Endothelial cell of umbilical vein (primary cell): ENCODE measurements around the gene PTPRK. TPM values are rescaled to one million over a fixed set of nuclear protein-coding genes. Genes with fewer than 3 reads are reported as not detected.

Experiments
- BruUV-seq: library from RNA; stranded (reverse); fragments of 400-500 nt; replicated peaks from 2 replicates; lab custom pipeline; 2021; lab: Mats Ljungman, UMichigan
- CTCF ChIA-PET: fragments of 300-600, 350-600 bp; sonication (Branson Sonifier 250); formaldehyde crosslinking; loops from one replicate; lab custom pipeline; 2021; ENCODE audit warnings: antibody characterized with exemption, inconsistent platforms; lab: Charles Lee
- POLR2A ChIA-PET: fragments of 300-600, 350-600 bp; sonication (Branson Sonifier 250); formaldehyde crosslinking; loops from one replicate; lab custom pipeline; 2021; ENCODE audit warnings: antibody characterized with exemption, inconsistent platforms; lab: Charles Lee
- DNase-seq: peaks from one replicate; pipeline ENCODE4 v3.0.0-alpha.2; 2011; ENCODE audit warnings: low read depth, low spot score
- FAIRE-seq: peaks from 2 replicates; lab custom pipeline; 2011; peaks lifted over from hg19 to GRCh38; lab: Jason Lieb, UNC
- H2AFZ ChIP-seq: 2 replicates; pipeline ENCODE4 v1.6.0; 2012; ENCODE audit warnings: low read depth, low read length, control low read depth, inconsistent platforms
- H3K27ac ChIP-seq: 2 replicates; pipeline ENCODE4 v1.5.1; 2011; ENCODE audit warnings: low read depth, mild to moderate bottlenecking, control low read depth, low read length, moderate library complexity; ENCODE audit not compliant: insufficient read depth
- H3K27me3 ChIP-seq, 2 experiments: 2 replicates each; pipeline versions ENCODE4 v1.6.0 to v1.6.1; 2011; ENCODE audit warnings: low read length in 2 of 2, mixed read lengths in 1 of 2; ENCODE audit not compliant: control insufficient read depth in 2 of 2, insufficient read depth in 2 of 2
- H3K36me3 ChIP-seq, 2 experiments: 2 replicates in 1 of 2; 3 replicates in 1 of 2; pipeline ENCODE4 v1.5.1; 2011; ENCODE audit warnings: low read length in 2 of 2, mild to moderate bottlenecking in 1 of 2, moderate library complexity in 1 of 2; ENCODE audit not compliant: control insufficient read depth in 2 of 2, insufficient read depth in 2 of 2; ENCODE audit errors: extremely low read depth in 1 of 2
- H3K4me1 ChIP-seq: 3 replicates; pipeline ENCODE4 v1.5.1; 2011; ENCODE audit warnings: mild to moderate bottlenecking, low read length; ENCODE audit not compliant: control insufficient read depth, insufficient read depth; ENCODE audit errors: extremely low read depth
- H3K4me2 ChIP-seq: 2 replicates; pipeline ENCODE4 v1.6.1; 2011; ENCODE audit warnings: low read length, control low read depth, mixed read lengths; ENCODE audit not compliant: insufficient read depth
- H3K4me3 ChIP-seq, 3 experiments: fragments of 200-600 bp in 1 of 3; sonication (generic), shearing (Covaris generic) in 1 of 3; replicated peaks in 1 of 3; 2 replicates each; pipeline ENCODE4 v1.5.1; 2011 to 2016; ENCODE audit warnings: control low read depth in 3 of 3, low read length in 3 of 3, mild to moderate bottlenecking in 2 of 3, inconsistent platforms in 1 of 3, low read depth in 1 of 3, moderate library complexity in 1 of 3; ENCODE audit not compliant: insufficient read depth in 1 of 3
- H3K79me2 ChIP-seq: 2 replicates; pipeline ENCODE4 v1.6.0; 2012; ENCODE audit warnings: low read length, inconsistent platforms; ENCODE audit not compliant: control insufficient read depth, insufficient read depth
- H3K9ac ChIP-seq: replicated peaks from 2 replicates; pipeline ENCODE3; 2011; ENCODE audit warnings: low read length, control low read depth; ENCODE audit not compliant: insufficient read depth; ENCODE audit errors: extremely low read depth
- H3K9me1 ChIP-seq: replicated peaks from 3 replicates; pipeline ENCODE4 v1.6.0; 2011; ENCODE audit warnings: mild to moderate bottlenecking, low read length; ENCODE audit not compliant: control insufficient read depth, insufficient read depth; ENCODE audit errors: extremely low read depth
- H3K9me3 ChIP-seq: replicated peaks from 2 replicates; pipeline ENCODE4 v1.5.1; 2012; ENCODE audit warnings: low read length, inconsistent platforms; ENCODE audit not compliant: control insufficient read depth, insufficient read depth
- H4K20me1 ChIP-seq: replicated peaks from 2 replicates; pipeline ENCODE3; 2011; ENCODE audit warnings: mild to moderate bottlenecking, low read length; ENCODE audit not compliant: control insufficient read depth, insufficient read depth; ENCODE audit errors: extremely low read depth
- CTCF ChIP-seq, 2 donors: IDR thresholded peaks; 1 replicate in 1 of 2; 2 replicates in 1 of 2; pipeline ENCODE4 v1.5.1; 2011; ENCODE audit warnings: low read length in 2 of 2, mild to moderate bottlenecking in 2 of 2, moderate library complexity in 2 of 2, control low read depth in 1 of 2, inconsistent platforms in 1 of 2, low read depth in 1 of 2; ENCODE audit not compliant: insufficient read depth in 1 of 2; ENCODE audit errors: extremely low read depth in 1 of 2
- EZH2 ChIP-seq: IDR thresholded peaks from 2 replicates; pipeline ENCODE4 v1.6.1; 2012; ENCODE audit warnings: borderline replicate concordance, low read depth, mild to moderate bottlenecking, moderate library complexity, low read length, inconsistent platforms; ENCODE audit not compliant: severe bottlenecking
- FOS ChIP-seq: IDR thresholded peaks from 2 replicates; pipeline ENCODE4 v1.6.1; 2011; ENCODE audit warnings: mild to moderate bottlenecking, low read length, moderate library complexity, borderline replicate concordance; ENCODE audit not compliant: insufficient read depth
- GATA2 ChIP-seq: IDR thresholded peaks from 2 replicates; pipeline ENCODE4 v1.7.0; 2011; ENCODE audit warnings: low read depth, mild to moderate bottlenecking, moderate library complexity, mixed read lengths, low read length; ENCODE audit not compliant: insufficient read length, insufficient read depth
- JUN ChIP-seq: IDR thresholded peaks from 2 replicates; pipeline ENCODE4 v1.6.1; 2011; ENCODE audit warnings: borderline replicate concordance, low read depth; ENCODE audit not compliant: insufficient read length, insufficient read depth
- MAX ChIP-seq: IDR thresholded peaks from 2 replicates; pipeline ENCODE4 v1.6.1; 2011; ENCODE audit not compliant: insufficient read depth, insufficient read length
- MYC ChIP-seq: IDR thresholded peaks from one replicate; pipeline ENCODE4 v1.6.1; 2011; ENCODE audit warnings: mild to moderate bottlenecking, low read depth, low read length
- POLR2A ChIP-seq: IDR thresholded peaks from 2 replicates; pipeline ENCODE4 v1.6.1; 2012; ENCODE audit warnings: low read depth, mild to moderate bottlenecking, control low read depth, low read length
- POLR2AphosphoS5 ChIP-seq: IDR thresholded peaks from 2 replicates; pipeline ENCODE4 v1.6.1; 2012; ENCODE audit warnings: low read depth, mild to moderate bottlenecking, control low read depth, low read length, moderate library complexity; ENCODE audit not compliant: insufficient read depth
- dilution Hi-C: fragments of 300-500 bp; cut with MboI; formaldehyde crosslinking; loops from one replicate; pipeline ENCODE4 v1.15.0; 2019; ENCODE audit warnings: low sequenced_read_pairs; ENCODE audit not compliant: extremely low pct_ligation_motif_present
- intact Hi-C: fragments of 100-400 bp; cut with micrococcal nuclease; formaldehyde crosslinking; loops from one replicate; pipeline ENCODE4 v1.10.0; 2022
- polyA plus RNA-seq, 4 experiments: library from polyadenylated mRNA; depleted of rRNA in 3 of 4; stranded (reverse) in 3 of 4; unstranded in 1 of 4; fragments of >200 nt; gene quantifications; 2 replicates each; pipeline versions ENCODE4 v1.2.1 to v1.2.3, GENCODE V29; 2011 to 2012; ENCODE audit warnings: missing spikeins in 1 of 4
- total RNA-seq: library from RNA; stranded (reverse); gene quantifications from 2 replicates; pipeline ENCODE4 v1.2.3, GENCODE V29; 2021

PTPRK gene
- total and polyA plus RNA-seq, 2 donors (not counting 3 experiments of a cell fraction or from before 2014, with no cell fraction given) = 15.2 to 74.0 TPM

- CTCF ChIA-PET = no interaction called here
- Histone ChIP-seq H3K27ac (no peak overlapping the region), H3K79me2 (peaks cover 9% of the 10 kb centered on the region), H3K9me1 (no peaks in the 10 kb centered on the region), H3K36me3 (no peaks in the 10 kb centered on the region), H4K20me1 (peaks cover 2% of the 10 kb centered on the region), H2AFZ (no peak overlapping the region), H3K27me3 (no peaks in the 10 kb centered on the region), H3K9ac (no peak overlapping the region), H3K4me1 (peaks cover 5% of the 10 kb centered on the region), H3K9me3 (no peaks in the 10 kb centered on the region), H3K4me2 (no peak overlapping the region), H3K4me3 (no peak overlapping the region)
- FAIRE-seq (no peak), DNase-seq (no peak)
- intact Hi-C loops = no loop called here
- POLR2A ChIA-PET = no interaction called here
- no peak for TF ChIP-seq GATA2
- TF ChIP-seq JUN = no peak
- no peak for TF ChIP-seq POLR2A
- no peak for TF ChIP-seq FOS
- TF ChIP-seq MYC = no peak
- no peak for TF ChIP-seq CTCF (IDR thresholded peaks at IDR 0.05; ENCODE audit: extremely low read depth in 1 of 2, insufficient read depth in 1 of 2, low read depth in 1 of 2, low read length in 2 of 2)
- no peak for TF ChIP-seq EZH2
- TF ChIP-seq POLR2AphosphoS5 = no peak
- TF ChIP-seq MAX = no peak
- BruUV-seq = no TSS peak
- dilution Hi-C loops = no loop called here
Measured at GRCh38 chr6:128319157-128319556, 201.2 kb downstream of the PTPRK start.
